Measurements from ENCODE around the gene RPTOR.
A peak's percentile ranks its signal among the peaks of the same experiment; 100 is the strongest.

Gene RPTOR

GRCh38 chr17:80703142-80703478 lies 158.5 kb downstream of the RPTOR start:
- no peaks in the 10 kb centered on the region for H3K27me3 ChIP-seq (ENCODE audit: insufficient read depth, low read length, poor library complexity)
- peaks cover 41% of the 10 kb centered on the region for H3K4me1 ChIP-seq (ENCODE audit: insufficient read depth, low read length)
- TF ChIP-seq EZH2 (IDR thresholded peaks at IDR 0.05; ENCODE audit: borderline replicate concordance, low read depth, low read length, severe bottlenecking) (no peak), CTCF (IDR thresholded peaks at IDR 0.05; ENCODE audit: borderline replicate concordance, extremely low read depth, low read length, poor library complexity, severe bottlenecking) (no peak)
- H2AFZ ChIP-seq (ENCODE audit: low read depth, low read length), result peak overlapping the region; percentile 10; the same call in 1 of the 2 replicates
- H3K4me3 ChIP-seq (ENCODE audit: low read depth in 1 of 2, low read length in 2 of 2), result peak overlapping the region in 1 of 2 experiments; percentile 17; a peak in 1 of 4 replicates
- DNase-seq (peak; percentile 63), ATAC-seq (ENCODE audit: insufficient read depth, low read depth) (peak; percentile 92)
- peak overlapping the region; percentile 30 for H3K9ac ChIP-seq (ENCODE audit: low read depth, low read length)
- H4K20me1 ChIP-seq (ENCODE audit: insufficient read depth, low read length), result peaks cover 6% of the 10 kb centered on the region; the same call in 1 of the 2 replicates
- peak overlapping the region; percentile 44 for H3K4me2 ChIP-seq (ENCODE audit: insufficient read depth, low read length)
- H3K9me3 ChIP-seq (ENCODE audit: insufficient read depth, low read length, severe bottlenecking), result no peaks in the 10 kb centered on the region
- peak overlapping the region; percentile 78 for H3K27ac ChIP-seq (ENCODE audit: low read length)
- peaks cover 7% of the 10 kb centered on the region for H3K36me3 ChIP-seq (ENCODE audit: insufficient read depth, low read length)
- H3K79me2 ChIP-seq (ENCODE audit: insufficient read depth, low read length), result peaks cover 98% of the 10 kb centered on the region

GRCh38 chr17:80704381-80704819 lies 159.8 kb downstream of the RPTOR start:
- Histone ChIP-seq H3K27me3 (ENCODE audit: insufficient read depth, low read length, poor library complexity) (no peaks in the 10 kb centered on the region), H3K4me2 (ENCODE audit: insufficient read depth, low read length) (no peak overlapping the region), H3K79me2 (ENCODE audit: insufficient read depth, low read length) (peaks cover 93% of the 10 kb centered on the region), H3K27ac (ENCODE audit: low read length) (peak overlapping the region; percentile 78), H3K4me1 (ENCODE audit: insufficient read depth, low read length) (peaks cover 41% of the 10 kb centered on the region), H2AFZ (ENCODE audit: low read depth, low read length) (no peak overlapping the region), H3K36me3 (ENCODE audit: insufficient read depth, low read length) (peaks cover 19% of the 10 kb centered on the region), H3K4me3 (ENCODE audit: low read depth in 1 of 2, low read length in 2 of 2) (no peak overlapping the region), H3K9ac (ENCODE audit: low read depth, low read length) (no peak overlapping the region), H3K9me3 (ENCODE audit: insufficient read depth, low read length, severe bottlenecking) (no peaks in the 10 kb centered on the region), H4K20me1 (ENCODE audit: insufficient read depth, low read length) (peaks cover 3% of the 10 kb centered on the region; the same call in 1 of the 2 replicates)
- DNase-seq (no peak), ATAC-seq (ENCODE audit: insufficient read depth, low read depth) (no peak)
- no peak for TF ChIP-seq CTCF (IDR thresholded peaks at IDR 0.05; ENCODE audit: borderline replicate concordance, extremely low read depth, low read length, poor library complexity, severe bottlenecking)
- TF ChIP-seq EZH2 (IDR thresholded peaks at IDR 0.05; ENCODE audit: borderline replicate concordance, low read depth, low read length, severe bottlenecking), result no peak

GRCh38 chr17:80704894-80705293 lies 160.3 kb downstream of the RPTOR start:
- peaks cover 94% of the 10 kb centered on the region for H3K79me2 ChIP-seq (ENCODE audit: insufficient read depth, low read length)
- no peak overlapping the region for H3K4me2 ChIP-seq (ENCODE audit: insufficient read depth, low read length)
- H3K4me1 ChIP-seq (ENCODE audit: insufficient read depth, low read length), result peaks cover 41% of the 10 kb centered on the region
- peak overlapping the region; percentile 45; the same call in 1 of the 2 replicates for H3K27ac ChIP-seq (ENCODE audit: low read length)
- H3K9me3 ChIP-seq (ENCODE audit: insufficient read depth, low read length, severe bottlenecking), result no peaks in the 10 kb centered on the region
- no peak overlapping the region for H2AFZ ChIP-seq (ENCODE audit: low read depth, low read length)
- H3K4me3 ChIP-seq (ENCODE audit: low read depth in 1 of 2, low read length in 2 of 2), result no peak overlapping the region
- H3K27me3 ChIP-seq (ENCODE audit: insufficient read depth, low read length, poor library complexity), result no peaks in the 10 kb centered on the region
- H3K9ac ChIP-seq (ENCODE audit: low read depth, low read length), result no peak overlapping the region
- peaks cover 3% of the 10 kb centered on the region; the same call in 1 of the 2 replicates for H4K20me1 ChIP-seq (ENCODE audit: insufficient read depth, low read length)
- TF ChIP-seq EZH2 (IDR thresholded peaks at IDR 0.05; ENCODE audit: borderline replicate concordance, low read depth, low read length, severe bottlenecking), result no peak
- no peak for TF ChIP-seq CTCF (IDR thresholded peaks at IDR 0.05; ENCODE audit: borderline replicate concordance, extremely low read depth, low read length, poor library complexity, severe bottlenecking)
- DNase-seq, result no peak
- peaks cover 20% of the 10 kb centered on the region for H3K36me3 ChIP-seq (ENCODE audit: insufficient read depth, low read length)
- no peak for ATAC-seq (ENCODE audit: insufficient read depth, low read depth)
